HepG2 (cell line): ENCODE measurements around the gene PASD1. TPM values are rescaled to one million over a fixed set of nuclear protein-coding genes. Genes with fewer than 3 reads are reported as not detected.
A peak's percentile ranks its signal among the peaks of the same experiment; 100 is the strongest.

ENCODE experiments used
- ATAC-seq: fragments of 200-7000 bp; cut with Tn5 transposase; 3 replicates; pipeline ENCODE4 v1.9.1; 2020; ENCODE audit warnings: mild to moderate bottlenecking, moderate library complexity
- BruUV-seq: library from RNA; stranded (reverse); fragments of 400-500 nt; replicated peaks from 2 replicates; lab custom pipeline; 2021; lab: Mats Ljungman, UMichigan
- CTCF ChIA-PET: fragments of 300-600 bp; formaldehyde crosslinking; extraction: SDS; loops from one replicate; lab custom pipeline; 2021; ENCODE audit warnings: low total read pairs, inconsistent platforms, low intra/inter-chr PET ratio; lab: Yijun Ruan, JAX
- POLR2A ChIA-PET: fragments of 350-600 bp; sonication (Branson Sonifier 250); formaldehyde crosslinking; loops from one replicate; lab custom pipeline; 2020; ENCODE audit warnings: antibody characterized with exemption, inconsistent platforms; lab: Yijun Ruan, JAX
- DNase-seq: peaks from one replicate; pipeline ENCODE4 v3.0.0-alpha.2; 2015; ENCODE audit warnings: low spot score
- FAIRE-seq: peaks from 3 replicates; lab custom pipeline; 2011; peaks lifted over from hg19 to GRCh38; lab: Jason Lieb, UNC
- H2AFZ ChIP-seq: one replicate; pipeline ENCODE4 v1.6.1; 2011; ENCODE audit warnings: low read length, inconsistent platforms
- H3K27ac ChIP-seq: fragments of 300-600 bp; 3 replicates; pipeline ENCODE4 v1.8.0; 2011; ENCODE audit warnings: mixed run types, mild to moderate bottlenecking, mixed read lengths, low read length, inconsistent platforms; ENCODE audit not compliant: insufficient read depth; ENCODE audit errors: extremely low read length
- H3K27me3 ChIP-seq, 2 experiments: fragments of 200-600 bp in 1 of 2; 2 replicates in 1 of 2; 3 replicates in 1 of 2; pipeline versions ENCODE4 v1.6.0 to v1.8.0; 2011; ENCODE audit warnings: low read length in 2 of 2, mild to moderate bottlenecking in 2 of 2, moderate library complexity in 2 of 2, inconsistent platforms in 1 of 2; ENCODE audit not compliant: insufficient read depth in 2 of 2, control insufficient read depth in 1 of 2
- H3K36me3 ChIP-seq, 2 experiments: fragments of 200-600 bp in 1 of 2; replicated peaks in 1 of 2; 2 replicates in 1 of 2; 3 replicates in 1 of 2; pipeline versions ENCODE4 v1.5.1 to v1.8.0; 2011; ENCODE audit warnings: low read length in 2 of 2, inconsistent platforms in 1 of 2; ENCODE audit not compliant: insufficient read depth in 2 of 2, control insufficient read depth in 1 of 2
- H3K4me1 ChIP-seq: 2 replicates; pipeline ENCODE4 v1.5.1; 2012; ENCODE audit warnings: low read length, inconsistent platforms; ENCODE audit not compliant: insufficient read depth
- H3K4me2 ChIP-seq: 2 replicates; pipeline ENCODE4 v1.6.0; 2011; ENCODE audit warnings: low read depth, low read length, inconsistent platforms
- H3K4me3 ChIP-seq, 3 experiments: fragments of 200-600 bp in 1 of 3; sonication (generic), shearing (Covaris generic) in 1 of 3; replicated peaks in 1 of 3; 2 replicates each; pipeline ENCODE4 v1.5.1; 2011 to 2016; ENCODE audit warnings: low read length in 3 of 3, inconsistent platforms in 2 of 3, low read depth in 2 of 3, mild to moderate bottlenecking in 2 of 3, control low read depth in 1 of 3, mixed read lengths in 1 of 3; ENCODE audit not compliant: insufficient read depth in 1 of 3
- H3K79me2 ChIP-seq: one replicate; pipeline ENCODE4 v1.6.1; 2011; ENCODE audit warnings: low read length, inconsistent platforms; ENCODE audit not compliant: insufficient read depth
- H3K9ac ChIP-seq: 2 replicates; pipeline ENCODE4 v1.6.0; 2011; ENCODE audit warnings: mild to moderate bottlenecking, low read depth, low read length, inconsistent platforms; ENCODE audit not compliant: insufficient read depth
- H3K9me3 ChIP-seq: 2 replicates; pipeline ENCODE4 v1.5.1; 2012; ENCODE audit warnings: mild to moderate bottlenecking, low read length
- H4K20me1 ChIP-seq: 2 replicates; pipeline ENCODE4 v1.6.0; 2011; ENCODE audit warnings: inconsistent platforms, mild to moderate bottlenecking, low read length, moderate library complexity; ENCODE audit not compliant: insufficient read depth
- ARNTL ChIP-seq: sonication (generic); formaldehyde crosslinking; IDR thresholded peaks from 2 replicates; pipeline ENCODE4 v1.4.0; 2020; ENCODE audit warnings: mild to moderate bottlenecking, missing genetic modification reagents
- BATF2 ChIP-seq: sonication (generic); formaldehyde crosslinking; IDR thresholded peaks from 2 replicates; pipeline ENCODE4 v1.8.0; 2022; ENCODE audit warnings: mild to moderate bottlenecking, missing genetic modification reagents, moderate library complexity
- DPF2 ChIP-seq: sonication (generic); formaldehyde crosslinking; IDR thresholded peaks from 2 replicates; pipeline ENCODE4 v1.4.0; 2020; ENCODE audit warnings: mild to moderate bottlenecking, low read depth, missing genetic modification reagents, borderline replicate concordance
- ELF1 ChIP-seq: sonication (generic); formaldehyde crosslinking; IDR thresholded peaks from 2 replicates; pipeline ENCODE4 v1.4.0; 2020; ENCODE audit warnings: missing genetic modification reagents
- FOXM1 ChIP-seq: sonication (generic); formaldehyde crosslinking; IDR thresholded peaks from 2 replicates; pipeline ENCODE4 v1.5.0; 2020; ENCODE audit warnings: missing genetic modification reagents
- GMEB2 ChIP-seq: IDR thresholded peaks from 2 replicates; pipeline ENCODE4 v1.6.1; 2016; ENCODE audit warnings: missing biosample characterization, missing genetic modification reagents, low read depth
- MAFK ChIP-seq, 2 experiments: IDR thresholded peaks in 1 of 2; conservative IDR thresholded peaks in 1 of 2; 2 replicates each; pipeline ENCODE4 v1.6.1; 2011; ENCODE audit warnings: improper control_type of control experiment in 2 of 2, low read length in 2 of 2
- MED1 ChIP-seq: sonication (generic); formaldehyde crosslinking; IDR thresholded peaks from 2 replicates; pipeline ENCODE4 v1.4.0; 2020; ENCODE audit warnings: missing genetic modification reagents
- PLSCR1 ChIP-seq: sonication (generic); formaldehyde crosslinking; IDR thresholded peaks from 2 replicates; pipeline ENCODE4 v1.5.0; 2020; ENCODE audit warnings: missing genetic modification reagents, mild to moderate bottlenecking, borderline replicate concordance
- RERE ChIP-seq: IDR thresholded peaks from 2 replicates; pipeline ENCODE4 v1.6.1; 2016; ENCODE audit warnings: low read depth, missing genetic modification reagents, missing compliant biosample characterization
- THYN1 ChIP-seq: sonication (generic); formaldehyde crosslinking; IDR thresholded peaks from 2 replicates; pipeline ENCODE4 v1.8.1; 2023; ENCODE audit warnings: low read depth, mild to moderate bottlenecking, moderate library complexity, missing genetic modification reagents, borderline replicate concordance
- XBP1 ChIP-seq: sonication (generic); formaldehyde crosslinking; IDR thresholded peaks from 2 replicates; pipeline ENCODE4 v1.5.0; 2020; ENCODE audit warnings: missing genetic modification reagents
- ZBTB34 ChIP-seq: sonication (generic); formaldehyde crosslinking; IDR thresholded peaks from 2 replicates; pipeline ENCODE4 v1.8.0; 2022; ENCODE audit warnings: mild to moderate bottlenecking, missing genetic modification reagents
- ZNF263 ChIP-seq: sonication (generic); formaldehyde crosslinking; IDR thresholded peaks from 2 replicates; pipeline ENCODE4 v1.4.0; 2020; ENCODE audit warnings: missing genetic modification reagents
- ZSCAN22 ChIP-seq: sonication (generic); formaldehyde crosslinking; IDR thresholded peaks from 2 replicates; pipeline ENCODE4 v1.4.0; 2020; ENCODE audit warnings: mild to moderate bottlenecking, missing genetic modification reagents
- WGBS: methylation state at CpG from one replicate; pipeline ENCODE4 v1.1.6; 2017; ENCODE audit warnings: low lambda C conversion rate; 5-methylcytosine and 5-hydroxymethylcytosine counted together
- in situ Hi-C: cut with HindIII; loops from 2 replicates; pipeline ENCODE4 v1.10.0; 2017; ENCODE audit warnings: low pct_unique_long_range_greater_than_20kb; ENCODE audit not compliant: extremely low pct_ligation_motif_present
- intact Hi-C: fragments of 100-400 bp; cut with micrococcal nuclease; formaldehyde crosslinking; loops from one replicate; pipeline ENCODE4 v1.10.0; 2022; ENCODE audit not compliant: unreplicated experiment
- polyA plus RNA-seq, 8 experiments: library from polyadenylated mRNA; depleted of rRNA in 3 of 8; stranded (reverse) in 7 of 8; unstranded in 1 of 8; fragments of >200 nt; fragmentation: Illumina TruSeq in 4 of 8; extraction: Trizol in 4 of 8; gene quantifications; 2 replicates each; pipeline versions ENCODE4 v1.2.1 to v1.2.3, GENCODE V29; 2011 to 2016; ENCODE audit warnings: low read depth in 4 of 8, missing spikeins in 1 of 8, mixed read lengths in 1 of 8; ENCODE audit not compliant: insufficient read depth in 1 of 8
- total RNA-seq, 5 experiments: library from RNA; depleted of rRNA; stranded (reverse); fragments of >200 nt; fragmentation: Illumina TruSeq; extraction: Trizol; gene quantifications; 2 replicates each; pipeline ENCODE4 v1.2.3, GENCODE V29; 2016; ENCODE audit warnings: low read depth in 1 of 5

The PASD1 gene
- total and polyA plus RNA-seq, 2 of the 13 experiments (the other 11 are each of a cell fraction or from before 2014, with no cell fraction given), result not detected

GRCh38 chrX:151543706-151544105, 19.8 kb upstream of the PASD1 start:
- DNase-seq (peak; percentile 73), ATAC-seq (peak; percentile 92), FAIRE-seq (peak; percentile 86)
- no peaks in the 10 kb centered on the region for H3K9me3 ChIP-seq
- peak overlapping the region; percentile 7; the same call in 1 of the 2 replicates for H3K4me2 ChIP-seq
- 33% methylated on average over 1 of the region's 2 CpGs for WGBS
- ChIA-PET POLR2A (interaction anchor here (1.0 to 1.9 kb wide), 3 partner anchors 10 to 146 kb away, joined by 3 to 18 read pairs (median 6); partner anchors contain the start of gene VMA21), CTCF (no interaction called here)
- H3K79me2 ChIP-seq, result no peaks in the 10 kb centered on the region
- H4K20me1 ChIP-seq, result no peaks in the 10 kb centered on the region
- peaks cover 14% of the 10 kb centered on the region for H3K4me1 ChIP-seq
- H3K27ac ChIP-seq, result peak overlapping the region; percentile 74
- H3K36me3 ChIP-seq, result no peaks in the 10 kb centered on the region
- no peak overlapping the region for H3K4me3 ChIP-seq
- 0 out of 2 replicates have a peak overlapping the region, but pooled peaks have one; percentile 43 for H3K9ac ChIP-seq
- no peak overlapping the region for H2AFZ ChIP-seq
- BruUV-seq, result no TSS peak
- in situ Hi-C loops (no loop called here), intact Hi-C loops (no loop called here)
- H3K27me3 ChIP-seq, result no peaks in the 10 kb centered on the region
- TF ChIP-seq PLSCR1 (CRISPR knock-in tag) (no peak), ARNTL (no peak), ZSCAN22 (CRISPR knock-in tag) (no peak), XBP1 (no peak), BATF2 (CRISPR knock-in tag) (no peak), MED1 (CRISPR knock-in tag) (peak; percentile 14; the same call in 1 of the 2 replicates), GMEB2 (CRISPR knock-in tag) (no peak), MAFK (conservative IDR thresholded peaks at IDR 0.05 in 1 of 2, IDR thresholded peaks at IDR 0.05 in 1 of 2; ENCODE audit: low read length in 2 of 2) (no peak), THYN1 (CRISPR knock-in tag) (no peak), FOXM1 (CRISPR knock-in tag) (no peak), RERE (CRISPR knock-in tag) (no peak), ZNF263 (CRISPR knock-in tag) (0 out of 2 replicates have a peak, but pooled peaks have one; percentile 17), ZBTB34 (CRISPR knock-in tag) (no peak), DPF2 (CRISPR knock-in tag) (no peak), ELF1 (CRISPR knock-in tag) (no peak)
